Stimulated activated CD4-positive, alpha-beta T cell treated with anti-CD3 and anti-CD28 coated beads, Interleukin-4, amount 100 ng/mL, for 24 hours (primary cell): ENCODE measurements around the gene CPEB4.

Experiments
- DNase-seq: peaks from one replicate; pipeline ENCODE4 v3.0.0-alpha.2; 2020

Gene CPEB4

GRCh38 chr5:173988554-173989431 lies 100.6 kb downstream of the CPEB4 start, which contains the start of gene C5orf47:
Gene C5orf47 (plus strand): TSS chr5:173989170. CDS start chr5:173989264, 94 bp downstream.
- DNase-seq, result no peak

- no peak for DNase-seq
These were observed 101.4 kb downstream of the CPEB4 start for GRCh38 chr5:173989432-173990082.

DNA sequence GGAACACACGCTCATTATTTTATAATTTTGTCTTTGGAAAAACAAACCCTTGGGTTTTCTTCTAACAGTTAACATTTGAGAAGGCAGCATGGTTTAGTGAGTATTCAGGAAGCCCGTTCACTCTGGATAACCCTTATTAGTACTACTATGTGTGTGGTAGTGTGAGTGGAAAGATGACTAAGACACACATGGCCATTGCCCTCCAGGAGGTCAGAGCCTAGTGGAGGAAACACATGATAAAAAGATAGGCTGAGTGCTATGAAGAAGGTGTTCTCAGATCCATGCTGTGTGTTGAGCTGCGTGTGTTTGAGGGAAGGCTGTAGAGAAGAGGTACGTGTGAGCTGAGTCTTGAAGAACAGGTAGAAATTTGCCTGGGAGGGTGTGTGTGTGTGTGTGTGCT lies 109.2 kb downstream of the CPEB4 start:
- DNase-seq, result no peak

DNA sequence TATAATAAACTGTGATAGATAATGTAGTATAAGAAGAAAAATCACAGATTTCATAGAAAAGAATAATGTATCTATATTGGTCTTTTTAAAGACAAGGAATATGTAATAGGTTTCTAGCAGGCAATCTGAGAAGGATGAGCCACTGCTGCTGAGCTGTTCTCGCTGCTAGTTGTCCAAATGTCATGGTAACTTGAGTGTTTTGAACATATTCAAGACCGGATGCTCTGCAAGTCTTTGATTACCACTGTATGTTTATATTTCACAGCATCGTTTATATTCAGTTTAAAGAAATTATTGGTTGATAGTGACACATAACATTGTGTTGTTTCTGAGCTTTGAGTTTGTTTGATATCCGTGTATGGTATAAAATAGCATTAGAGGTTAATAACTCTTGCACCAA lies 110.4 kb downstream of the CPEB4 start:
- no peak for DNase-seq

DNA sequence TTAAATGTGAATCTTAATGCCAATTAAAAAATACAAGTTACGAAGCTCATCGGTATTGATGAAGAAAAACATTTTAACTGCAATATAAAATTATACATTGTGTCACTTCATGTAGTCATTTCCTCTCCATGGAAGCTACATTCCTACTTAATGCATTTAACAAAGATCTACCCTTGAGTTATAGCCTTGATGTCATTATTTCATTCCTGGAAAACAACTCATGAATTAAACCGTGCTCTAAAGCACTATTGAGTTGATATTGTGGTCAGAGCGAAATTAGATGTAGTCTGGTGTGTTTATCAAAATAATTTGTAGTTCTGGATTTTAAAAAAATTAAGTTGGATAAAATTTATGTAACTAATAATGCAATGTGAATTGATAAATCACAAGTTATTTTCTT lies 111.9 kb downstream of the CPEB4 start:
- DNase-seq, result no peak

DNA sequence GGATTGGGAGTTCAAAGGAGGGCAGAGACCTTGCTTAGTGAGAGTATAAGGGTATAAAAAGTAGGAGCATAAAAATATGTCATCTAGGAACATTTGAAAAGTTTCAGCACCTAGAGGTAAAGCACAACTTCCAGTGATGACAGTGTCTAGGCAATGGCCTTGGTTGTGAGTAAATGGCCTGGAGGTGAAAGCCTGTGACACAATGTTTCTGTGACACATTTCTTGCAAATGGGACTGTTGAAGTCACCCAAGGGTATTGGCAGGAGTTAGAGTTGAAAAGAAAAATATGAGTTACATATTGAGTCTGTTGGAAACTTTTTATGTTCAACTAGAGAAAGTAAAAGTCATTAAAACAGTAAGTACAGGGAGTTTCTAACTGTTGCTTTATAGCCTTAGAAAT lies 115.6 kb downstream of the CPEB4 start:
- DNase-seq, result no peak

DNA sequence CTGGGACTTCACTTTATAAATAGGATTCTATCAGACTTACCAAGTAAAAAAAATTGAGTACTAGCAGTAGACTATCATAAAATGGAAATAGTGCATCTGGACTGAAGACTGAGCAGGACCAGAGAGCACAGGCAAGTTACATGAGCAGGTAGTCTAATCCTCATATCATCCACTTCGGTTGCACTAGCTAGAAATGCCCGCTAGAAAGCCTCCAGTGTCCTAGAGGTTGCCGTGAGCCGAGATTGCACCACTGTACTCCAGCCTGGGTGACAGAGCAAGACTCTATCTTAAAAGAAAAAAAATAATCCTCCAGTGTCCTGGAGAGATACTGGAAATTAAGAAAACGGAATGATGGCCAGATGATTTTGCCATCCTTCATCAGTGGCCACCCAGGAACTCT lies 120.8 kb downstream of the CPEB4 start:
- DNase-seq, result no peak

GRCh38 chr5:174010365-174010764 lies 122.2 kb downstream of the CPEB4 start:
- no peak for DNase-seq

- DNase-seq, result no peak
These were observed 123.3 kb downstream of the CPEB4 start for GRCh38 chr5:174011441-174011840.
